GM06990 (cell line): Measurements from ENCODE around the gene PLD2.
"Not testable (repeated sequence)": the region's sequence is repeated elsewhere in the genome, so short reads cannot be mapped to it uniquely, and the experiment has no call there.

Experiments
- DNase-seq: peaks from one replicate; pipeline ENCODE4 v3.0.0-alpha.2; 2011; ENCODE audit not compliant: insufficient read length; ENCODE audit errors: extremely low read depth
- H3K27me3 ChIP-seq: replicated peaks from 2 replicates; pipeline ENCODE4 v1.6.0; 2011; ENCODE audit warnings: low read length; ENCODE audit not compliant: control insufficient read depth, insufficient read depth
- H3K36me3 ChIP-seq: 2 replicates; pipeline ENCODE4 v1.5.1; 2011; ENCODE audit warnings: low read length; ENCODE audit not compliant: control insufficient read depth, insufficient read depth
- H3K4me3 ChIP-seq: replicated peaks from 2 replicates; pipeline ENCODE4 v1.5.1; 2011; ENCODE audit warnings: low read depth, mild to moderate bottlenecking, control low read depth, low read length
- CTCF ChIP-seq: IDR thresholded peaks from 2 replicates; pipeline ENCODE4 v1.5.1; 2011; ENCODE audit warnings: low read length, control low read depth, mild to moderate bottlenecking, inconsistent platforms; ENCODE audit not compliant: insufficient read depth, poor library complexity, severe bottlenecking

Gene PLD2

GRCh38 chr17:4860651-4861050 lies 53.7 kb downstream of the PLD2 start:
- Histone ChIP-seq H3K4me3 (no peak overlapping the region), H3K27me3 (no peaks in the 10 kb centered on the region), H3K36me3 (peaks cover 3% of the 10 kb centered on the region)
- no peak for TF ChIP-seq CTCF
- DNase-seq, result no peak

GRCh38 chr17:4861052-4861451 lies 54.1 kb downstream of the PLD2 start:
- no peaks in the 10 kb centered on the region for H3K27me3 ChIP-seq
- no peak for DNase-seq
- H3K36me3 ChIP-seq, result peaks cover 3% of the 10 kb centered on the region
- H3K4me3 ChIP-seq, result no peak overlapping the region
- no peak for TF ChIP-seq CTCF

GRCh38 chr17:4862720-4863119 lies 55.8 kb downstream of the PLD2 start:
- no peak for TF ChIP-seq CTCF
- Histone ChIP-seq H3K4me3 (no peak overlapping the region), H3K36me3 (peaks cover 3% of the 10 kb centered on the region), H3K27me3 (no peaks in the 10 kb centered on the region)
- no peak for DNase-seq

GRCh38 chr17:4863321-4863720 lies 56.4 kb downstream of the PLD2 start:
- no peak overlapping the region for H3K4me3 ChIP-seq
- peaks cover 3% of the 10 kb centered on the region for H3K36me3 ChIP-seq
- DNase-seq, result no peak
- no peaks in the 10 kb centered on the region for H3K27me3 ChIP-seq
- TF ChIP-seq CTCF, result no peak

GRCh38 chr17:4867535-4867934 lies 60.6 kb downstream of the PLD2 start:
- not testable (repeated sequence) for H3K27me3 ChIP-seq, DNase-seq, H3K36me3 ChIP-seq, H3K4me3 ChIP-seq

GRCh38 chr17:4869058-4869998 lies 62.4 kb downstream of the PLD2 start:
- H3K27me3 ChIP-seq, H3K36me3 ChIP-seq, DNase-seq, H3K4me3 ChIP-seq: not testable (repeated sequence)
